ENCODE data around the gene ANKRD36C.
"Not testable (repeated sequence)": the region's sequence is repeated elsewhere in the genome, so short reads cannot be mapped to it uniquely, and the experiment has no call there.

ANKRD36C gene

DNA sequence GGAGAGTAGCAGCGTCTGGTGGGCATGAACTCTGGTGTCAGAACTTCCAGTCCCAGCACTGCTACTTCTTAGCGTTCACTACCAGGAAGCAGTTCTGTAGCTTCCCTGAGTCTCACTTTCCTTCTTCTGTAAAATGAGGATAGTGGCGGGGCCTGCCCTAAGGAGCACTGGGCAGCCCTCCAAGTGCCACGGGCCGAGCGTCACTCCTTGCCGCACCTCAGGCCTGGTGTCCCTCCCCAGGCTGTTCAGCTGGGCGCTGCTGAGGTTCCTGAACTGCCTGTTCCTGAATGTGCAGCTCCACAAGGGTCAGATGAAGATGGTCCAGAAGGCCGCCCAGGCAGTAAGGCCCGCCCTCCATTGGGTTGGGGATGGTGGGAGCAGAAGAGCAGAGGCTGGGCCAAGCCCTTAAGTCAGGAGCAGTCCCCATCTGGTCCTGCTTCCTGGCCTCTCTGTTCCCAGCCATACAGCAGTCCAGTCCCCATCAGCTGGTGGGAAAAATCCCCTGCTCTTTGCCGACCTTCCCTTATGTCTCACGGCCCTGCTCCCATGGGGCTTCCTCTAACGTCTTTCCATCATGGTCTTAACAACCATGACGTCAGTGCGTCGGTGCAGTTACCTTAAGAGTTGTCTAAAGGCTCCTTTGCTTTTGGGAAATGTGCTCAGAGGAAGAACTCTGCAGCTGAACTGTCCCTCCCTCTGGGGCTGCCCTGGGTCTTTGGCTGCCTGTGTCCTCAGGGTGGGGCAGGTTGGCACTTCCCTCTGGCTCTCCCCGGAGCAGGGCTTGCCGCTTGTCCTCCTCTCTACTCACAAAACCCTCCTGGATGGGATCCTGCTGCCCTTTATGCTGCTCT is 195.2 kb downstream of the ANKRD36C start:
- not testable (repeated sequence) for DNase-seq (ENCODE audit: low read depth)

- not testable (repeated sequence) for DNase-seq (ENCODE audit: low read depth)
Observed at GRCh38 chr2:95793970-95794369, 197.7 kb downstream of the ANKRD36C start.

DNA sequence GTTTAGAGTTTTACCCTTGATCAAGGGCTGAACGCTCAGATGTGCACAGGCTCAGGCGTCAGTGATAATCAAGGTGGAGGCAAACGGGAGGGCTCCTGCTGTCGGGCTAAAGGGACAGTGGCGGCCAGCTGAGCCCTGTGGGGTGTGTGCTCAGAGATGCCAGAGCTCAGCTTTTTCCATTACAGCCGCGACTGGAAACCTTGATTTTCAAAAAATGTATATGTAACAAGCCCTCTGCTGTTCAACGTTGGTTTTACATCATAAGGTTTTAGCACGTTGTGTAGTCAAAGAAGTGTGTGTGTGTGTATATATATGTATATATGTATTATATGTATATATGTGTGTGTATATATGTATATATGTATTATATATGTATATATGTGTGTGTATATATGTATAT is 201.4 kb downstream of the ANKRD36C start:
- not testable (repeated sequence) for DNase-seq (ENCODE audit: low read depth)

DNA sequence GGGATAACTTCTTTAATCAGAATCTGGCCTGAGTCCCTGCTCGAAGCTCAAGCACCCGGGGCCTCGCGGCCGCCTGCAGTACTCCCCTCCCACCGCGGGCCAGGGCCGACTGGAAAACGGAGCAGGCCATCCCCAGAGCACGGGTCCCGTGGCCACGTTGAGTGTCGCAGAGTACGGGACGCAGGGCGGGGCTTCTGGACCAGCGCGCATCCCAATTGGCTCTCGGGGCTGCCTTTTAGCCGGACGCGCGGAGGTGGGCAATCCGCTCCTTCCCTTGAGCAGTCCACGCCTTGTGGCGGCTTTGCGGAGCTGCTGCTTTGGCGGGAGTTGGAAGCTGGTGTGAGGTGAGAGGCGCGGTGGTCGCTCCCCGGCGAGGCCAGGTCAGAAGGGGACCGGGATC is 202.2 kb downstream of the ANKRD36C start:
- not testable (repeated sequence) for DNase-seq (ENCODE audit: low read depth)

DNA sequence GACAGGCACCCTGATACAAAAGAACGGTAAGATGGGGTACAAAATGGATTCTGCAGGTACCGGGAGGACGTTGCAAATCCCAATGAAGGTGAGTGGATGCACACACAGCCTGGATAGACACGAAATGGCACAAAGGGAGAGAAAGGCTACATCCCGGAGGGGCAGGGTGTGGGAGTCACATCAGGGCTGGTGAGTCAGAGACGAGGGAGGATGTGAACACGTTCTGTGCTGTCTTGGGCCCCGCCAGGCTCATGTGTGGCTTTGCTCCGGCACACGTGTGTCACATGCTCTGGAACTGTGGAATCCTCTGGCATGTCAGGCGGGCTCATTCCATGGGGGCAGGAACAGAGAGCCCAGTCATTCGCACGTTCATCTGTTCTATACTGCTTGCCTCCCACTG is 203.0 kb downstream of the ANKRD36C start:
- not testable (repeated sequence) for DNase-seq (ENCODE audit: low read depth)

All from stimulated activated CD4-positive, alpha-beta T cell treated with anti-CD3 and anti-CD28 coated beads, Interleukin-2, amount 100 ng/mL, for 4 hours (primary cell).